ENCODE data around the gene IGF2R.

Gene IGF2R

GRCh38 chr6:159976686-159977254 lies 7.9 kb downstream of the IGF2R start:
- peak in 1 of 2 donors; percentile 52 for DNase-seq

DNA sequence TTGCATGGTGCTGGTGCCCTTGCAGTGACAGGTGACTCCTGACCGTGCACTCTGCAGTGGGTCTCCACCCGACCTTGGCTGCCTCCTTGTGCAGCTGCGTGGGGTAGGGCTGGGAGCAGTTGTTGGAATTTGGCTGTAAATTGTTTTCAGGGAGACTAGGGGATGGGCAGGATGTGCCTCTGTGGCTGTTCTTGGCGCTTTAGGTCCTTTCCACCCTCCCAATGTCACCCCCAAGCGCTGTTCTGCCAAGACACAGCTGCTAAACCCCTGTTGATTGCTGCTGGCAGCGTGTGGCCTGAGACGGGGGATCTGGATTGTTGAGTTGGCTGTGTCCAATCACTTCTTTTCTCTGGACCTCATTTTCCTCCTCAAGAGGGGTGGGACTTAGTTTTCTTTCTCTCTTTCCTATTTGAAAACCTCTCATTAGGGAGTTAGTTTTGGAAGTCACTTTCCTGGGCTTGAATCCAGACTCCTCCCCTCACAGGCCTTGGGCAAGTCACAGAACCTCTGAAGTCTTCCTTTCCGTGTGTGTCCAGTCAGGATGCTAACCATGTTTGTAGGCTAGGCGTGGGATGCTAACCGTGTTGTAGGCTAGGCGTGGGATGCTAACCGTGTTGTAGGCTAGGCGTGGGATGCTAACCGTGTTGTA lies 8.5 kb downstream of the IGF2R start:
- DNase-seq, result no peak

GRCh38 chr6:159977904-159978268 lies 9.0 kb downstream of the IGF2R start:
- no peak for DNase-seq

DNA sequence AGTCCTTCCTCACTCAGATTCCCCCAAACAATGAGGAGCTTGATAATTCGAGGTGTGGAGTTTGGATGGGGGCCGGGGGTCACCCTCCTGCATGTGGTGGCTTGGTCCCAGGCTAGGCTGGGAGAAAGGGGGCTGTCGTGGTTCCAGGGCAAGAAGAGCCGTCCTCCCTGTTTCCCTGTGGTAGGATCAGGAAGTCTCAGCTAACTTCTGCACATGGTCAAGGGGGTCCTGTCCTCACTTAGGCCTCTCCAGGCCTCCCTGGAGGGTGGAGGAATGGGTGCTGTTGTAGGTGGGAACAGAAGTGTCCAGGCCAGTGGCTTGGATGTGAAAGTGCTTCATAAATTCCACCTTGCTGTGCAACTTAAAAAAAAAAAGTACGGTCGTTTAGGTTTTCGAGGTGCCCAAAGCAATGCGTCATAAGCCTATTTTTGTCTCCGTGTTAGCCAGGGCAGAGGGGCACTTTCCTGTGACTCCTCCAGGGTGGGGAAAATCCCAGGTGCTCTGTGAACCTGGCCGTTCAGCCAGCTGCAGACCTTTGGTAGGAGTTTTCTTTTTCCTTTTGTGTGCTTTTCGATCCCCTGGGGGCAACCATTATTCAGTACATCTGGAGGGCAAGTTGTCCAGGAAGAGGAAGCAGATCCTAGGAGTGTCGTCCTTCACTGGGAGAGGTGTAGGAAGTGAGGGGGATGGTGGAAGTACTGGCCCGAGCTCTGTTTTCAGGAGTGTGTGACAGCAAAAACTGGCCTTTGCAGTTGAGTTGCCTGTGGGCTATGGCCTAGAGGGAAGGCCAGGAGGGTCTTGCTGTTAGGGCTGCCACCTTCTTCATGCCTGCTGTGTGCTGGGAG lies 9.6 kb downstream of the IGF2R start:
- DNase-seq, result peak in 1 of 2 donors; percentile 33

DNA sequence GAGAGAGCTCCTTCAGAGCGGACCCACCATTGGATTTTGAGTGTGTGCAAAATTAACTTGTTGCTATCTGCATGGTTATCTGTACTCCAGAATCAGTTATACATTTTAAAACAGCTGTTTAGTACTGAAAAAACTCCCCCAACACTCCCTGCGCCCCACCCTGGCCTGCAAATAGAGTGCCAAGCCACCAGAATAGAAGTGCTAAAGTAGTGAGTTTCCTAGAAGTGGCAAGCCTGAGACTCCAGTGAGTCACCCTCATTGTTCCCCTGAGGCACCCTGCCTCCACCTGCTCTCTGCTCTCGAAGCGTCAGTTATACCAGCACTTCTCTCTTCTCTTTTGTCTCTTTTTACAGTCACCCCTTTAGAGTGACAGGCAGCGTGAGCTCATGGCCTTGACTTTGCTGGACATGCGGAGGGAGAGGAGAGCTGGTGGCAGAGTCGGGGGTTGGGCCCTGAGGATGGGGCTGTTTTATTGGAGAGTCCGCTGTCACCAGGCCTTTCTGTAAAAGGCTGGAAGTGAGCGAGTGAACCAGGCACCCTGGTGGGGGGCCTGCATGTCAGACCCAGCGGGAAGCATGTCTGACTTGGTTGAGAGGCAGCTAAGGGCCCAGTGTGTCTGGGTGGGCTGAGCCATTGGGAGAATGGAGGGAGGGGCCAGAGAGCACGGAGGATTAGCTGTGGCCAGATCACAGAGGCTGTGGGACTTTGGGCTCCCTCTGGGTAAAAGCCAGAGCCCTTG lies 10.4 kb downstream of the IGF2R start:
- DNase-seq, result peak; percentile 49 to 68

DNA sequence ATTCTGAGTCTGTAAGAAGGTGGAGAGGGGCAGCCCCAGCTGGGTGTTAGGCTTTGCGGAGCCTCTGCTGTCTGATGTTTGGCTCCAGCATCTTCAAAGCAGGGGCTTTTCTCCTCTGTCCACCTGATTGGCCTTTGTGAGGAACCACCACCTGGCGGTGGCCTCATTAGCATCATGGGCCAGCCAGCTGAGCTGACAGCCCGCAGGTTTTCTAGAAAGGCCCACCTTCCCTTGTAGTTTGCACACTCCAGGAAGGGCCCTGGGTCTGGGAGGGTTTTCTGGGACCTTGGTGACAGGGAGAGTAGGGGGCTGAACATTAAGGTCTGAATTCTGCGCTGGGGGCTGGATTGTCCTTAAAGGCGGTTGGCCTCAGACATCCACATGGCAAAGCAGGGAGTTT lies 11.6 kb downstream of the IGF2R start:
- DNase-seq, result no peak

- DNase-seq, result no peak
These were observed 12.2 kb downstream of the IGF2R start for GRCh38 chr6:159981071-159981402.

- peak; percentile 87 to 97 for DNase-seq
These were observed 12.7 kb downstream of the IGF2R start for GRCh38 chr6:159981403-159982245.

DNA sequence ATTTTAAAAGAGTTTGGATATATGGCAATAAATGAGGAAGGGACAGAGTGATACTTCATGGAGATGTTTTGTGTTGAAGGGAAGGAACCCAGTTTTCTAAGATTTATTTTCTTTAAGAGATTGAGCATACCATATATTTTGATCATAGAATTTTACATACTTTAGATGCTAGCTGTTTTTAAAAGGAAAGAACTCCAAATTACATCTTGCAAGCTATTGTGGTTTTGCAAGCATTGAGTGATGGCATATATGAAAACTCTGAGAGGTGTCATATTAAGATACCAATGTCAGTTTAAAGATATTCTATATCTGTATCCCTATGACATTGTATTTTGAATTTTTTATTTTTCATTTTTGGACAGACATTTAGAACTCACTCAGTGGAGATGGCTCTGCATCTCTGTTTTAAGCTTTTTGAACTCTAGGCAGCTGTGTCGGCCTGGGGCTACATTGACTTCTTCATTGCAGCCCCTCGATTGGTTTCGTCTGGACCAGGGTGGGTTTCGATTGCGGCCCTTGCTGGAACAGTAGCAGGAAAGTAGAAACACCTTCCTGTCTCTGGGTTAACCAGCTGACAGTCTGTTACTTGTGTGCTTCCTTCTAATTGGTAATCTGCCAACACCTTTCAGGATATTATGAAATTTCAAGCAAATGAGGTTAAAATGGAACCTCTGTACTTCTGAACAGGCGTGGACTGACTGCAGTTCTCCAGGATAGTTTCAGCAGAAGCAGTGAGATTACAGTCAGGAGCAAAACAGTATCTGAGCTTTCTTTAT lies 14.0 kb downstream of the IGF2R start:
- DNase-seq, result peak in 1 of 2 donors; percentile 48

DNA sequence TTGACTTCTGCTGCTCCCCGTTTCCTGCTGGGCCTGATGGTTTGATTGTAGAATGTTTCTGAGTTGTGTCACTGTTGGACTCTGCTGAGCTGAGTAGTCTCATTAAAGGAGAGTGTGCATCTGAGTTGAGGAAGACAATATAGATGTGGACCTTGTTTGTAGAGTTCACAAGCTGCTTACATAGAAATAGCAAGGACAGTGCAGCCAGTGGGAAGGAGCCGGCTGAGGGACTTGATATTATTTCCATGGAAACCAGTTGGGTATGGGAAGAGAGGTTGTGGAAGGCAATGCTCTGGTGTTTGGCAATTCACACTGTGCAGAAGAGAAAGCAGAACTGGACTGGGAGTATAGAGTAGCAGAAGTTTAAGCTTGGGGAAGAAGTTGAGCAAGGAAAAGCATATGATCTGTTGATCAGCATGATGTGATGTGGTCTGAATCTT lies 14.8 kb downstream of the IGF2R start:
- DNase-seq, result peak; percentile 85 to 98

GRCh38 chr6:159984268-159984786 lies 15.4 kb downstream of the IGF2R start:
- peak; percentile 73 to 89 for DNase-seq

GRCh38 chr6:159985296-159985945 lies 16.5 kb downstream of the IGF2R start:
- DNase-seq, result peak; percentile 83 to 97

- DNase-seq, result no peak
These were observed 20.1 kb downstream of the IGF2R start for GRCh38 chr6:159988983-159989454.

DNA sequence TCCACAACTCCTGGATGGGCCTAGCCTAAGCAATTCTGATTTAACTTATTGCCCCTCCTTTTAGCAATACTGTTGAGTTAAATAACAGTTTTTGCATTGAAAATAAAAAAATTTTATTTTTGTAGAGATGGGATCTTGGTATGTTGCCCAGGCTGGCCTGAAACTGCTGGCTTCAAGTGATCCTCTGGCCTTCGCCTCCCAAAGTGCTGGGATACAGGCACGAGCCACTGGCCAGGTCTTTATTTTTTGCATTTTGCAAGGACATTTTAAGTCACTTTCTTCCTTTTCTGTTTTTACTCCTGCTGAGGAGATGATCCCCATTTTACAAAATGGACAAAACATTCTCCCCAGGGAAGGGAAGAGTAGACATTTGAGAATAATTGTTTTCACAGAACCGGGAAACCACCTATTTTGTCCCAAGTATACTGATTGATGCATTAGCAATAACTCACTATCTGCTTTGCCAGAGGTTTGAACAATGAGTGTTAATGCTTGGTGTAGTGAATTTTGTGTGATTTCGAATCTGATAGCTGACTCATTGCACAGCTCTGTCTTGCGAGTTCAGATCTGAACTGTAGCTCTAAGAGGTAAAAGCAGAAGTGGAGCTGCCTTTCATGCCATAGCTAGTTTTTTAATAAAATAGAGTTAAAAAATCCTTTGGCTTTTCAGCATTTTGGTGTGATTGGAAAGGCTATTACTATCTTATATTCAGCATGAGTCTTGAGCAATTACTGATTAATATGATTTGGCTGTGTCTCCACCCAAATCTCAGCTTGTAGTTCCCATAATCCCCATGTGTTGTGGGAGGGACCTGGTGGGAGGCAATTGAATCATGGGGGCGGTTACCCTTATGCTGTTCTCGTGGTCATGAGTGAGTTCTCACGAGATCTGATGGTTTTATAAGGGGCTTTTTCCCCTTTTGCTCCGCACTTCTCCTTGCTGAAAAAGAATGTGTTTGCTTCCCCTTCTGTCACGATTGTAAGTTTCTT lies 20.9 kb downstream of the IGF2R start:
- DNase-seq, result peak; percentile 59 to 69

DNA sequence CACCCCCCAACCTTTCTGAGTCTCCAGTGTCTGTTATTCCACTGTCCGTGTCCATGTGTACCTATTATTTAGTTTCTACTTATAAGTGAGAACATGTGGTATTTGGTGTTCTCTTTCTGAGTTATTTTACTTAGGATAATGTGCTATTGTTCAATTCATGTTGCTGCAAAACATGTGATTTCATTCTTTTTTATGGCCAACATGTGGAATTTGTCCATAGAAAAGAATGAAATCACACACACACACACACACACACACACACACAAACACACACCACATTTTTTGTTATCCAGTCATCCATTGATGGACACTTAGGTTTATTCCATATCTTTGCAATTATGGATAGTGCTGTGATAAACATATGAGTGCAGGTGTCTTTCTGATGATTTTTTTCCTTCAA lies 23.5 kb downstream of the IGF2R start:
- no peak for DNase-seq

DNA sequence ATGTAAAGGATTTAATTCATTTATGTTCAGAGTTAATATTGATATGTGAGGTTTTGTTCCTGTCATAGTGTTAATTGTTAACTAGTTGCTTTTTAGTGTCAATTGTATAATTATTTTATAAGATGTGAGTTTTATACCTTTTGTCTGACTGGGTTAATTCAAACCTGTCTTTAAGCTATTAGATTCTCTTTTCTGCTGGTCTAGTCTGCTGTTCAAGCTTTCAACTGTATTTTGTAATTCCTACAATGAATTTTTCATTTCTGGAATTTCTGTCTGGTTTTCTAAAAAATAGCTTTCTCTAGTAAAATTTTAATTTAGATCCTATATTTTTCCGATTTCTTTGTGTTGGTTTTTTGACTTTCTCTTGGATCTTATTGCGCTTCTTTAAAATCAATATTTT lies 26.5 kb downstream of the IGF2R start:
- no peak for DNase-seq

DNA sequence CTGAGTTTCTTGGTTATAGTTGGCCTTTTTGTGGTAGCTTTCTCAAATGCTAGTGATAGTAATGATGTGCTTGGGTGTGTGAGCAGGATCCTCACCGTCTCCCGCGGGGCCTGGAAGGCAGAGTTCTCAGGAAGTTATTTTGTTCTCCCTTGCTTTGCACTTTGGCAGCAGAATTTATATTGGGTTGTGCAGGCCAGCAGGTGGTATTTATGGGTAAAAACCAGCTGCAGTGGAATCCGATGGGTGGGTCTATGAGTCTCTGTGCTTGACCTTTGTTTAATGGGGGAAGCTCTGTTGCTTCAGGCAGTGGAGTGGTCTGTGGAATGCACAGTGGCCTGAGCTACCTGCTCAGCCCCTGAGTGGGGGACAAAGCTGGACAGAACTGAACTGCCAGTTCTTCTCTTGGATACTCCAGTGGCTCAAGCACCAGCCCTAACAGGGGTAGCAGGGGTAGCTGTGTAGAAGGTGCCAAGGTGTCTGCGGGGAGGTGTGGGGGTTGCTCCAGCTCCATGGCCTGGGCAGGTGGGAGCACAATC lies 27.3 kb downstream of the IGF2R start:
- DNase-seq, result no peak

- DNase-seq, result no peak
These were observed 28.0 kb downstream of the IGF2R start for GRCh38 chr6:159996626-159997497.

Measured in inflammatory macrophage treated with lipopolysaccharide for 1 hour (primary cell).